H9 (cell line): ENCODE results near the gene PAIP2. TPM values are rescaled to one million over a fixed set of nuclear protein-coding genes. Genes with fewer than 3 reads are reported as not detected.
A peak's percentile ranks its signal among the peaks of the same experiment; 100 is the strongest.

Experiments
- DNase-seq: peaks from one replicate; pipeline ENCODE4 v3.0.0-alpha.2; 2017
- H2AFZ ChIP-seq: one replicate; pipeline ENCODE4 v1.6.1; 2013; ENCODE audit warnings: mild to moderate bottlenecking, low read length, control low read depth, moderate library complexity
- H2AK5ac ChIP-seq: 2 replicates; pipeline ENCODE4 v1.6.1; 2013; ENCODE audit warnings: low read length, control low read depth, mixed read lengths; ENCODE audit not compliant: insufficient read length
- H2BK120ac ChIP-seq: one replicate; pipeline ENCODE4 v1.6.1; 2013; ENCODE audit warnings: low read depth, mild to moderate bottlenecking, low read length, control low read depth, inconsistent platforms; ENCODE audit not compliant: poor library complexity, severe bottlenecking
- H2BK12ac ChIP-seq: 2 replicates; pipeline ENCODE4 v1.6.1; 2013; ENCODE audit warnings: low read length, control low read depth, mixed read lengths, low read depth; ENCODE audit not compliant: insufficient read length
- H2BK15ac ChIP-seq: 2 replicates; pipeline ENCODE4 v1.6.1; 2013; ENCODE audit warnings: low read depth, low read length, control low read depth
- H2BK20ac ChIP-seq: one replicate; pipeline ENCODE4 v1.6.1; 2013; ENCODE audit warnings: low read depth, mild to moderate bottlenecking, low read length, control low read depth, inconsistent platforms; ENCODE audit not compliant: poor library complexity, severe bottlenecking
- H2BK5ac ChIP-seq: 2 replicates; pipeline ENCODE4 v1.6.1; 2013; ENCODE audit warnings: low read length, control low read depth, mixed read lengths; ENCODE audit not compliant: insufficient read length
- H3K14ac ChIP-seq: 2 replicates; pipeline ENCODE4 v1.6.1; 2013; ENCODE audit warnings: low read length, control low read depth; ENCODE audit not compliant: insufficient read depth
- H3K18ac ChIP-seq: 2 replicates; pipeline ENCODE4 v1.6.1; 2013; ENCODE audit warnings: low read depth, mild to moderate bottlenecking, mixed read lengths, low read length, control low read depth; ENCODE audit not compliant: insufficient read length
- H3K23ac ChIP-seq: 2 replicates; pipeline ENCODE4 v1.6.1; 2013; ENCODE audit warnings: low read length, control low read depth, mixed read lengths, low read depth; ENCODE audit not compliant: insufficient read length
- H3K23me2 ChIP-seq: 2 replicates; pipeline ENCODE4 v1.6.1; 2013; ENCODE audit warnings: low read depth, mild to moderate bottlenecking, mixed read lengths, low read length, control low read depth; ENCODE audit not compliant: insufficient read length, poor library complexity, severe bottlenecking
- H3K27ac ChIP-seq: 2 replicates; pipeline ENCODE4 v1.5.1; 2013; ENCODE audit warnings: low read length, control low read depth, mixed read lengths, low read depth; ENCODE audit not compliant: insufficient read length
- H3K27me3 ChIP-seq: 2 replicates; pipeline ENCODE4 v1.6.1; 2013; ENCODE audit warnings: low read length, control low read depth, inconsistent platforms; ENCODE audit not compliant: insufficient read depth
- H3K4ac ChIP-seq: 2 replicates; pipeline ENCODE4 v1.6.1; 2013; ENCODE audit warnings: low read depth, mild to moderate bottlenecking, control low read depth, inconsistent platforms, low read length, moderate library complexity
- H3K4me1 ChIP-seq: 2 replicates; pipeline ENCODE4 v1.6.1; 2013; ENCODE audit warnings: low read length, control low read depth, inconsistent platforms; ENCODE audit not compliant: insufficient read depth
- H3K4me2 ChIP-seq: 2 replicates; pipeline ENCODE4 v1.6.1; 2013; ENCODE audit warnings: low read length, control low read depth, mixed read lengths; ENCODE audit not compliant: insufficient read length, insufficient read depth
- H3K56ac ChIP-seq: 2 replicates; pipeline ENCODE4 v1.6.1; 2013; ENCODE audit warnings: low read depth, mild to moderate bottlenecking, mixed read lengths, low read length, control low read depth; ENCODE audit not compliant: insufficient read length
- H3K79me1 ChIP-seq: 2 replicates; pipeline ENCODE4 v1.6.1; 2013; ENCODE audit warnings: low read depth, mild to moderate bottlenecking, moderate library complexity, low read length, control low read depth, inconsistent platforms; ENCODE audit not compliant: insufficient read depth, poor library complexity, severe bottlenecking
- H3K79me2 ChIP-seq: 2 replicates; pipeline ENCODE4 v1.6.1; 2013; ENCODE audit warnings: low read length, control low read depth, inconsistent platforms; ENCODE audit not compliant: insufficient read depth
- H3K9ac ChIP-seq: 2 replicates; pipeline ENCODE4 v1.6.1; 2013; ENCODE audit warnings: low read length, control low read depth, mixed read lengths; ENCODE audit not compliant: insufficient read length; ENCODE audit errors: extremely low read depth
- H3K9me3 ChIP-seq: one replicate; pipeline ENCODE4 v1.6.1; 2013; ENCODE audit warnings: low read depth, low read length, inconsistent platforms; ENCODE audit not compliant: control insufficient read depth
- H3T11ph ChIP-seq: one replicate; pipeline ENCODE4 v1.6.1; 2013; ENCODE audit warnings: mild to moderate bottlenecking, low read length, control low read depth, inconsistent platforms
- H4K20me1 ChIP-seq: one replicate; pipeline ENCODE4 v1.6.1; 2013; ENCODE audit not compliant: control insufficient read depth, insufficient read length, insufficient read depth
- H4K5ac ChIP-seq: 2 replicates; pipeline ENCODE4 v1.6.1; 2013; ENCODE audit warnings: low read depth, mild to moderate bottlenecking, mixed read lengths, low read length, control low read depth; ENCODE audit not compliant: insufficient read length
- H4K8ac ChIP-seq: replicated peaks from 2 replicates; pipeline ENCODE4 v1.6.1; 2013; ENCODE audit warnings: low read length, control low read depth, mixed read lengths, low read depth; ENCODE audit not compliant: insufficient read length
- H4K91ac ChIP-seq: 2 replicates; pipeline ENCODE4 v1.6.1; 2013; ENCODE audit warnings: low read depth, mild to moderate bottlenecking, moderate library complexity, mixed read lengths, low read length, control low read depth; ENCODE audit not compliant: insufficient read length
- H3K27ac Mint-ChIP-seq, 3 experiments: 2 replicates in 2 of 3; 3 replicates in 1 of 3; pipeline ENCODE4 v1.8.0; 2020 to 2021; ENCODE audit warnings: mixed read lengths in 3 of 3, mild to moderate bottlenecking in 1 of 3, moderate library complexity in 1 of 3
- H3K27me3 Mint-ChIP-seq: 2 replicates; pipeline ENCODE4 v1.8.0; 2021; ENCODE audit warnings: low read depth, mild to moderate bottlenecking, moderate library complexity, mixed read lengths
- H3K36me3 Mint-ChIP-seq, 3 experiments: 2 replicates in 2 of 3; 3 replicates in 1 of 3; pipeline ENCODE4 v1.8.0; 2020 to 2021; ENCODE audit warnings: low read depth in 3 of 3, mixed read lengths in 3 of 3; ENCODE audit not compliant: insufficient read depth in 1 of 3
- H3K4me1 Mint-ChIP-seq, 2 experiments: 2 replicates each; pipeline ENCODE4 v1.8.0; 2020; ENCODE audit warnings: mixed read lengths in 2 of 2
- H3K4me3 Mint-ChIP-seq, 2 experiments: 2 replicates in 1 of 2; 3 replicates in 1 of 2; pipeline ENCODE4 v1.8.0; 2020 to 2021; ENCODE audit warnings: mild to moderate bottlenecking in 2 of 2, mixed read lengths in 2 of 2, moderate library complexity in 1 of 2
- H3K9me3 Mint-ChIP-seq, 2 experiments: 2 replicates in 1 of 2; 3 replicates in 1 of 2; pipeline ENCODE4 v1.8.0; 2020; ENCODE audit warnings: mild to moderate bottlenecking in 2 of 2, mixed read lengths in 2 of 2, moderate library complexity in 1 of 2
- WGBS: extraction: QIAGEN DNeasy Blood & Tissue Kit; methylation state at CpG from one replicate; pipeline ENCODE4 v1.1.7; 2013; ENCODE audit warnings: missing lambda C conversion rate, low lambda C conversion rate, mixed read lengths; ENCODE audit not compliant: insufficient read length; ENCODE audit errors: extremely low coverage; 5-methylcytosine and 5-hydroxymethylcytosine counted together
- total RNA-seq: library from RNA; stranded (reverse); gene quantifications from 2 replicates; pipeline ENCODE4 v1.2.1, GENCODE V29; 2021
- TF ChIP-seq, protein P1 (sequence below): fragments of 200-600 bp; sonication (generic); conservative IDR thresholded peaks from 3 replicates; pipeline ENCODE4 v1.8.0; 2021; ENCODE audit warnings: antibody characterized with exemption, mild to moderate bottlenecking

Gene PAIP2
- total RNA-seq, 1 experiment from 2014 or later: 121 TPM

DNA sequence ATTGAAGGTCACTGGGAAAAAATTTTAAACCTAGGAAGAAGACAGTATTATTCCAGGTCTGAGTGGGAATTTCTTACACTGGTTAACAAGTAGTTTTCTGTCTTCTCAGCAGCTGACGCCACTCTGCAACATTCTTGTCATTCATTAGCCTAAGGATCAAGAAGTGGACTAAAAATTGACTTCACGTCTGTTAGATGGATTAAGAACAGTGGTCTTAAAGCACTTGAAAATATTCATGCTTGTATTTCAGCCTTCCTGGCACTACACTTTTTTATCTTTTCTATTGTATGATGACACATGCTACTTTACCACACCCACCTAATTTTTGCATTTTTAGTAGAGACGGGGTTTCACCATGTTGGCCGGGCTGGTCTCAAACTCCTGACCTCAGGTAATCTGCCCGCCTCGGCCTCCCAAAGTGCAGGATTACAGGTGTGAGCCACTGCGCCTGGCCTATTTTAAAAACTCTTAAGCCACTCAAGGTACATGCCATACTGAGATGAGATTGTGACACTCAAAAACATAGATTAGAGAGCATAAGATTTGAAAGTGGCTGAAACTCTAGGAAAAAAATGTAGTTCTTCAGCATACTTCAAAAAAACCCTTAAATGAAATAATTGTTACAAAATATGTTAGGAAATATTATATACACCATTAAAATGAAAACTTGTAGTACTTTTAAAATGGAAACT, 39.7 kb upstream of the PAIP2 start:
- H3K79me2 ChIP-seq: peaks cover 90% of the 10 kb centered on the region
- DNase-seq: no peak
- no peaks in the 10 kb centered on the region for H3K27me3 ChIP-seq

More for the DNA sequence above, 39.7 kb upstream of the PAIP2 start:
- Histone ChIP-seq H3K4me1 (no peaks in the 10 kb centered on the region; the same call in 1 of the 2 replicates), H2BK15ac (no peak overlapping the region), H3K23me2 (no peaks in the 10 kb centered on the region), H3K9ac (no peak overlapping the region), H2BK5ac (no peak overlapping the region), H3K27ac (no peak overlapping the region), H4K5ac (no peak overlapping the region), H3K4me2 (no peak overlapping the region), H3K18ac (no peak overlapping the region), H2AK5ac (no peak overlapping the region), H2BK12ac (no peak overlapping the region), H3K14ac (no peak overlapping the region), H2BK20ac (no peak overlapping the region), H3K9me3 (no peaks in the 10 kb centered on the region), H4K20me1 (no peaks in the 10 kb centered on the region), H3K23ac (no peak overlapping the region), H4K8ac (no peak overlapping the region), H2AFZ (no peak overlapping the region), H3K79me1 (no peaks in the 10 kb centered on the region), H3K4ac (no peak overlapping the region), H3T11ph (no peak overlapping the region), H4K91ac (no peak overlapping the region), H2BK120ac (no peak overlapping the region), H3K56ac (no peak overlapping the region)
- Mint-ChIP-seq H3K27ac (peak overlapping the region in 2 of 3 experiments; percentile 68 to 94; a peak in 4 of 7 replicates), H3K4me3 (peak overlapping the region in 1 of 2 experiments; percentile 8; a peak in 1 of 5 replicates), H3K4me1 (peaks cover 64 to 79% of the 10 kb centered on the region in 2 experiments), H3K36me3 (peaks cover 9 to 17% (median 17%) of the 10 kb centered on the region in 3 experiments; a peak in 6 of 7 replicates), H3K27me3 (no peaks in the 10 kb centered on the region), H3K9me3 (no peaks in the 10 kb centered on the region)
- no CpG with 5 or more reads among the region's 7 CpGs for WGBS
- TF ChIP-seq, protein P1, sequence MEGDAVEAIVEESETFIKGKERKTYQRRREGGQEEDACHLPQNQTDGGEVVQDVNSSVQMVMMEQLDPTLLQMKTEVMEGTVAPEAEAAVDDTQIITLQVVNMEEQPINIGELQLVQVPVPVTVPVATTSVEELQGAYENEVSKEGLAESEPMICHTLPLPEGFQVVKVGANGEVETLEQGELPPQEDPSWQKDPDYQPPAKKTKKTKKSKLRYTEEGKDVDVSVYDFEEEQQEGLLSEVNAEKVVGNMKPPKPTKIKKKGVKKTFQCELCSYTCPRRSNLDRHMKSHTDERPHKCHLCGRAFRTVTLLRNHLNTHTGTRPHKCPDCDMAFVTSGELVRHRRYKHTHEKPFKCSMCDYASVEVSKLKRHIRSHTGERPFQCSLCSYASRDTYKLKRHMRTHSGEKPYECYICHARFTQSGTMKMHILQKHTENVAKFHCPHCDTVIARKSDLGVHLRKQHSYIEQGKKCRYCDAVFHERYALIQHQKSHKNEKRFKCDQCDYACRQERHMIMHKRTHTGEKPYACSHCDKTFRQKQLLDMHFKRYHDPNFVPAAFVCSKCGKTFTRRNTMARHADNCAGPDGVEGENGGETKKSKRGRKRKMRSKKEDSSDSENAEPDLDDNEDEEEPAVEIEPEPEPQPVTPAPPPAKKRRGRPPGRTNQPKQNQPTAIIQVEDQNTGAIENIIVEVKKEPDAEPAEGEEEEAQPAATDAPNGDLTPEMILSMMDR: no peak
